HG03045 (cell line): ENCODE measurements around the gene GUF1.
"Not testable (repeated sequence)": the region's sequence is repeated elsewhere in the genome, so short reads cannot be mapped to it uniquely, and the experiment has no call there.

Experiments used
- ATAC-seq: cut with Tn5 transposase; IDR thresholded peaks from one replicate; pipeline ENCODE4 v1.9.1; 2021; ENCODE audit warnings: mild to moderate bottlenecking, moderate library complexity; ENCODE audit not compliant: unreplicated experiment

GUF1 gene

DNA sequence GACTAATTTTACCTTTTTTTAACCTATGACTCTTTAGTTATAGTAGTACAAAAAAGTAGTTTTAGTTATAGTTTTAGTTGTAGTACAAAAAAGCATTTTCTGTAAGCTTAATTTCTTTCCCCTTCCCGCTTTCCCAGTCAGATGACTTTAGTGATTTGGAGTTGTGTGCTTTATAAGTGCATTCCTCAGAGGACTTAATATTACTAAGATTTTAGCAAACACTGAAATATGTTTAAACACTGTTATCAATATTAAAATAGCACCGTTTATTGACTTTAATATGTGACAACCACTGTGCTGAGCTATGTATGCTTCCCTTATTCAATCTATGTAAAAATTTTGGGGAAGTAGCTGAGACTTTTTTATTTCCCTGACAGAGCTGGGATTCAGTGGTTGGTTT, 22.8 kb downstream of the GUF1 start:
- no peak for ATAC-seq

DNA sequence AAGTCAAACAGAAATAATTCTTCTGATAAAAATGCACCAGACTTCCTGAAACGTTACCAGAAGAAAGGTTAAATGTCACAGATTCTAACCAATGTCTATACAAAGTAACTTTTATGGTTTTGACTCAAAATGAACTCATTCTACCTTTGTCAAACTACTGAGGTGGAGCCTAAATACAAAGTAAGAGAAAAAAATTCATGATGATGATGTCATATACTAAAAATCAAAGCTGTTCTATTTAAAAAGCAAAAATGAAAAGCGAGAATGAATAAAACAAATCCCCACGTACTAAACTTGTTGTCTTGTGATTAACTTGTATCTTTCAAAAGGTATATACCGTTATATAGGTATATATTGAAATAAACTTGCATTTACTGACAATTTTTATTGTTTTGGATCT, 26.5 kb downstream of the GUF1 start:
- no peak for ATAC-seq

DNA sequence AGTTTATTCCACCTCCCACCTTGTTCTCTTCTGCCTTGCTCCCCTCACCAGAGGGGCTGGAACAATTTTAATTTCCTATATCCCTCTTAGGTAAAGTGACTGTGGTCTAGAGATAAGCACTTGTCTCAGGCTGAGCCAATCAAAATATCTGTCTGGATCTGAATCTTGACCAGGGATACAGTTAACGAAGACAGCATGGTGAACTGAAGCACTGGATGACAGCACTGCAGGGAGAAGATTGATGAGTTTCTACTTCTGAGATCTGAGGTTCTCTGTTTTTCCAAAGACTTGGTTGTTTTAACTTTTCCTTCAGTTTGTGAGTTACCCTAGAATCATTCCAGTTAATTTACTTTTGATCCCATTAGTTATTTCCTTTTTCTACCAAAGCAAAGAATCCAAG, 34.9 kb downstream of the GUF1 start:
- no peak for ATAC-seq

DNA sequence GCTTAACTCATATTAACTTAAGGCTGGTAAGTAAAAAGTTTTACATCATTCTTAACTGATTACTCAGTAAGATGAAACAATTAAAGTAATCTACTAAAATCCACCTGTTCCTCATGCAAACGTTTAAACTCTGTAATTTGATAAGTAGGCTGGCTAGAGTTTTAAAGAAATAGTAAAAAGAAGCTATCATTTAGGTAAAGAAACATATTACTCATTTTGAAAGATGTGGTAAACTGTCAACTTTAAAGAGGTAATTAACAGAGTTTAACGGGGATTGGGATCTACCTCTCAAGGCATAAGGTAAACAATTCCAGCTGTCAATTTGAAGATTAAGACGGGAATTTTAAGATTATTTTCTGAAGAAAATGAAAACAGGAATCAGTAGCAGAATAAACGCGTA, 38.4 kb downstream of the GUF1 start:
- ATAC-seq = no peak

DNA sequence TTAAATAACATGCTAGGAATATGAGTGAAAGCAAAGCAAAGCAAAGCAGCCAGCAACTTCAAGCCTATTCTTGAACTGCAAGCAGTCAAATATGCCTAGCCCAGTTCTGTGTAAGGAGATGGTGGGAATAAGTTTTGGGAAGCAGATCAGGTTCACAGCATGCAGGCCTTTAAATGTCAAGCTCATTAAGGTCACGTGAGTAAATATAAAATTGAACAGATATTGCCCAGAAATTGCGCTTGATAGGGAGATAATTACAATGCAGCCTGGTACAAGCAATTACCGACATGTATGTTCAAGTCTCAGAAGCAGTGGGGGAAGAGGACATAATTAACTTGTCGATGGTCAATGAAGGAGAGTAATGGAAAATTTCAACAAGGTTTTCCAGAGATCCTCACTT, 42.2 kb downstream of the GUF1 start:
- no peak for ATAC-seq

DNA sequence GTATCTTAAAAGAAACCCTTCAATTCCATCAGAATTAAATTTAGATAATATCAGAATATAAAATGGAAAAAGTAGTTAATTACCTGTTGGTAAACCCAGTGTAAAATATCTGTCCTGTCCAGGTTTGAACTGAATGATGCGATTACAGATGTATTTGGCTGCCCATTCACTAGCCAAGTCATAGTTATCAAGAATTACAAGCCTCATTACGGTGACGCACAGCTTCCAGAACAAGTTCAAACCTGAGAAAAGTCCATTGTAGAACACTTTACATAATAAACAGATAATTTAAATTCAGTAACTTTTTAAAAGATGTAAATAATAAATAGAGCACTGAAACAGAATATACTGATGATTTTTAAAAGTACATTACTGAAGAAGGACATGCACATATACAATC, 43.8 kb downstream of the GUF1 start:
- ATAC-seq = no peak

DNA sequence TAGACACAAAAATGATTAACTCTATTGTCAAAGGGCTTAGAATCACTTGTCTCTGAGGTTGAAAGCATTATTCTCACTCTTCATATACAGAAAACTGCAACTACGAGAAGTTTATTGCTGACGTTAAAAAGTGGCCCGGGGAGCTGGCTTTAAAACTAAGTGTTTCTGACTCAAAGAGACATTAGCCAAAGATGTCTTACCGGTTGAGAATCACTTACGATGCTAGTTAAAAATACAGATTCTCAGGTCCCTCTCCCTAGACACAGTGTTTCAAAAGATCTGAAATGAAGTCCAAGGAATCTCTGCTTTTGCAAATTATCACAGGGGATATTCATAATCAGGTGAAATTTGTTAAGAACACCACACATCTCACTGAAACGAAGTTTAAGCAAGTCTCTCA, 46.9 kb downstream of the GUF1 start:
- ATAC-seq = no peak

DNA sequence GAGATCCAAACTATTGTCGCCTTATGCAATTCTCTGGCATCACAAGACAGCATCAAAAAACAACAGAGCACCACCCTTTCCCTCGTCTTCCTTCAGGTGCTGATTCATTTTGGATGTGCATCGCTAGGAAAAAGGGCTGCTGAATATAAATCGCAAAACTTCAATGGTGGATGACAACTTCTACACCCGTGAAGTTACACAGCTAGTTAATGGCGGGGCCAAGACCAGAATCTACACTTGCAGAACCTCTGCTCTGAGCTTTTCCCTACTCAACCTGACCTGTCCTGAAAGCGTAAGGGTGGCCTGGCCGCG, 47.5 kb downstream of the GUF1 start:
- ATAC-seq = no peak

DNA sequence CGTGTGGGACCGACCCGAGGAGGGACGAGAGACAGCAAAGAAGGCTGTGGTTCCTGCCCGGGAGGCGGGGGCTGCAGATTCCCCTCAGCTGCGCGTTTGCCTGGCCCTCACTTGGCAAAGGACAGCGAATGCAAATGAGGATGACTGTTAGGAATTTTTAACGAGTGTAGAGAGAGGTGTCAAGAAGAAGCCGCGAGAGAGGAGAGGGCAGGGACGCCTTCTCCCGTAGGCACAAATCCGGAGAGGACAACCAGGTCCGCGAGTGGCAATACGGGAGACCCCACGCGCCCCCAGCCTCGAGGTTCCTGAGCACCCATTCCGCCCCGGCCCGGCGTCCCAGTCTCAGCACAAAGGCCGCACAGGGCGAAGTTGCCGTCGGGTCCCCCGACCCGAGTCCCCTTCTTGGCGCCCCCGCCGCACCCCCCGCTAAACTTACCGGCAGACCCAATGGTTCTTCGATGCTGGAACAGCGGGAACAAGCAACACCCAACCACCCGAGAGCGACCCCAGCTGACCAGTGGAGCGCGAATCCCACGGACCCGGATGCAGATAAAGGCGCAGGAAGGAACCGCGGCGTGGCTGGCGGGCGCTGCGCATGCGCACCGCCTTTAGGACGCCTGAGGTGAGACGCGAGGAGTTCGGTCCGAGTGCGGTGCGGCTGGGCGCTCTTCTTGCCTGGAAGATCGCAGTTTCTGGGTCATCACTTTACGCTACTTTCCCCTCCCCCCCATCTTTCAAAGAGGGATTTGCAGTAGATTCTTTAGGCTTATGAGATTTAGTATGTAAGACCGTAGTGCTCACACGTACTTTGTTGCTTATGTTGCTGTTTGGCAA, 48.0 kb downstream of the GUF1 start, which contains the start of gene GNPDA2:
GNPDA2 (minus strand) TSS at position 519 of the 834 bp plus-strand sequence. CDS start 4,349 bp downstream, outside the sequence.
- ATAC-seq = peak; percentile 95

DNA sequence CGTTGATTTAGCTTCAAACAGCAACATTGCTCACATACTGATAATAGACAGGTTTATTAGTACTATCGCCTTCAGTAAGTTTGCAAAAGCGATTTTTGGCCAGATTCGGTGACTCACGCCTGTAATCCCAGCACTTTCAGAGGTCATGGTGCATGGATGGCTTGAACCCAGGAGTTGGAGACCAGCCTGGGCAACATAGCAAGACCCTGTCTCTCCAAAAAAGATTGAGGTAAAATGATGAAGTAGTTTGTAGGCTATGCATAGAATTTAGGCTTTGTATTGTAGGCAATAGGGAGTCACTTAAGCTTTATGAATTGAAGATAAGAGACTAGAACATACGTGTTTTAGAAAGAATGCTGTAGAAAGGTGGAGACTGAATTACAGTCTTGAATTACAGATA, 49.3 kb downstream of the GUF1 start:
- no peak for ATAC-seq

DNA sequence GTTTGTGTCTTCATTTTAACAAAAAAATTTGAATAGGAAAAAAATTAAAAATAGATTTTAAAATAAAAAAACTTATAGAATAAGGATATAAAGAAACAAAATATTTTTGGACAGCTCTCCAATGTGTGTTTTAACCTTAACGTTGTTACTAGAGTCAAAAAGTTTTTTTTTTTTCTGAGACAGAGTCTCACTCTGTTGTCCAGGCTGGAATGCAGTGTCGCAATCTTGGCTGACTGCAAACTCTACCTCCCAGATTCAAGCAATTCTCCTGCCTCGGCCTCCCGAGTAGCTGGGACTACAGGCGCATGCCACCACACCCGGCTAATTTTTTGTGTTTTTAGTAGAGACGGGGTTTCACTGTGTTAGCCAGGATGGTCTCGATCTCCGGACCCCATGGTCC, 50.5 kb downstream of the GUF1 start:
- ATAC-seq = not testable (repeated sequence)

DNA sequence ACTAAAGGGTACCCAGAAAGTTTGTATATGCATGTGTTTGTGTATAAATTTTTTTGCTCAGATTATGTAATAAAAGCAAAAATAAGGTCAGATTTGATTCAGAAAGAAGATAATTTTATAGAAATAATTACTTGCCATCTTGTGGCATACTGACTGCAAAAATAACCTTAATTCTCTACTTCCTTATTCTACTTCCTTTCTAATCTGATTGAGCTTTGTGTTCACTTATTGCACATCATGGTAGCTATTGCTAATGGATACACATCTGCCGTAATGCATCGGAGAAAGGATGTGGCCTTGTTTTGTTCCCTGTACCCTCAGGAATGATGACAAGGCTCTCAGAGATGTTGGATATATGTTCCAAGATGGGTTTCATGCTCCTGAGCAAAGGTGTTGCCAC, 58.7 kb downstream of the GUF1 start:
- no peak for ATAC-seq

DNA sequence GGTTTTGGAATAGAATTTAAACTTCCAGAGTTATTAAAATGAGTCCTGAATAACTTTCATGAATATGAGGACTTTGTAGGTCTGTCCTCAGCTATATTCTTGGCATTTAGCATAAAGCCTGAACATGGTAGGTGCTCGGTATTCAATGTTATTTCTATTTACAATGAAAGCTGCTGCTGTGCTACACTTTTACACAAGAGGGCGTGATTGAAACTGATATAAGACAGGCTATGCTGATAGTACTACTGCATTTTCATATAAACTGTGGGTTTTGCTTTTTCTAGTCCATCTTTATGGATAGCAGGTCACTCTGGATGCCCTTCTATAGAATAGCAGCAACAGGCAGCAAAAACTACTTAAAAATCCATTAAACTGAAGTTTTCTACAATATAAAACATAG, 60.4 kb downstream of the GUF1 start:
- ATAC-seq = no peak

DNA sequence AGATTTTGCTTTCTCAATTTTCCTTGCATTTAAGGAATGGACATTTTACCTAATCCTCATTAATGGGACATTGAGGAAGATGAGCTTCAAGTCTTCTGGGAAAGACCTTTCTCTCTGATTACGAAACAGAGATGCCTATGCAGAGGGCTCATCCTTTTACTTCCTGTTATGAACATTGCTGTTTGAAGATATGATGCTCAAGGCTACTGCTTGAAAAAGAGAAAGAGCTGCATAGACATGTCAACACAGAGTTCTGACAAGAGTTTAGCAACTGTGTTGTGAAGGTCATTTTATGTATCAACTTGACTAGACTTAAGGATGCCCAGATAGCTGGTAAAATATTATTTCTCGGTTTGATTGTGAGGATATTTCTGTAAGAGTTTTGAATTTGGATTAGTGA, 62.0 kb downstream of the GUF1 start:
- ATAC-seq = no peak
